Smooth muscle cell of the umbilical artery (primary cell): ENCODE data around the gene LGALS9C. TPM values are rescaled to one million over a fixed set of nuclear protein-coding genes. Genes with fewer than 3 reads are reported as not detected.

Experiments used
- total RNA-seq: library from RNA; depleted of rRNA; stranded (reverse); fragments of >200 nt; gene quantifications from 2 replicates; pipeline ENCODE4 v1.2.3, GENCODE V29; 2014

Gene LGALS9C
- not detected in 2 replicates for total RNA-seq

GRCh38 chr17:18476508-18477308 lies at the start of gene LGALS9C:
Gene LGALS9C (plus strand): TSS chr17:18476789. CDS start chr17:18476855, 66 bp downstream.

Other genes starting within 250 kb of the LGALS9C start
- gene FLII, start 218.1 kb upstream of the LGALS9C start, total RNA-seq, result 175 and 363 TPM in 2 replicates
- gene MIEF2, start 216.1 kb upstream of the LGALS9C start, total RNA-seq, result 19.9 and 20.5 TPM in 2 replicates
- gene TOP3A, start 161.8 kb upstream of the LGALS9C start, total RNA-seq, result 26.4 and 33.2 TPM in 2 replicates
- 18.1 and 28.1 TPM in 2 replicates for gene SMCR8, start 161.5 kb upstream of the LGALS9C start, total RNA-seq
- gene SHMT1, start 113.2 kb upstream of the LGALS9C start, total RNA-seq, result 3.9 and 6.8 TPM in 2 replicates
- not detected in 2 replicates for gene EVPLL, start 99.0 kb upstream of the LGALS9C start, total RNA-seq
- gene TBC1D28, start 167.6 kb downstream of the LGALS9C start, total RNA-seq, result not detected in 2 replicates
- gene FOXO3B, start 205.5 kb downstream of the LGALS9C start, total RNA-seq, result 3.6 and 5.5 TPM in 2 replicates